Measurements from ENCODE around the gene RAB28. TPM values are rescaled to one million over a fixed set of nuclear protein-coding genes. Genes with fewer than 3 reads are reported as not detected.

Gene RAB28
- total RNA-seq = 15.3 and 16.6 TPM in 2 replicates

GRCh38 chr4:13484122-13484748, at the start of gene RAB28:
RAB28 (minus strand) TSS chr4:13484340.

Other genes with a start within 250 kb of the RAB28 start
- gene NKX3-2, start 60.2 kb upstream of the RAB28 start, total RNA-seq = not detected in 2 replicates
- gene BOD1L1, start 143.4 kb upstream of the RAB28 start, total RNA-seq = 18.5 and 21.1 TPM in 2 replicates

Data from epithelial cell of umbilical artery (primary cell).